ENCODE measurements around the gene C2orf42.
"Not testable (repeated sequence)": the region's sequence is repeated elsewhere in the genome, so short reads cannot be mapped to it uniquely, and the experiment has no call there.

C2orf42 gene

GRCh38 chr2:70190418-70191243 lies at the start of gene C2orf42:
C2orf42 (minus strand) TSS chr2:70191019; CDS start chr2:70181985, 9,034 bp downstream.
- peak; percentile 93 for DNase-seq

- no peak for DNase-seq
These were observed 49.8 kb upstream of the C2orf42 start for GRCh38 chr2:70240599-70240998.

GRCh38 chr2:70233926-70234325 lies 43.1 kb upstream of the C2orf42 start:
- no peak for DNase-seq

GRCh38 chr2:70226781-70227180 lies 36.0 kb upstream of the C2orf42 start:
- no peak for DNase-seq

GRCh38 chr2:70223305-70223704 lies 32.5 kb upstream of the C2orf42 start:
- DNase-seq, result not testable (repeated sequence)

- DNase-seq, result no peak
These were observed 24.2 kb upstream of the C2orf42 start for GRCh38 chr2:70214953-70215549.

GRCh38 chr2:70214365-70214764 lies 23.5 kb upstream of the C2orf42 start:
- DNase-seq, result no peak

GRCh38 chr2:70212298-70212932 lies 21.6 kb upstream of the C2orf42 start:
- DNase-seq, result no peak

GRCh38 chr2:70211595-70211994 lies 20.8 kb upstream of the C2orf42 start:
- DNase-seq, result no peak

GRCh38 chr2:70204452-70204851 lies 13.6 kb upstream of the C2orf42 start:
- no peak for DNase-seq

GRCh38 chr2:70203086-70203485 lies 12.3 kb upstream of the C2orf42 start:
- DNase-seq, result no peak

GRCh38 chr2:70202236-70202806 lies 11.5 kb upstream of the C2orf42 start:
- DNase-seq, result no peak

- DNase-seq, result no peak
These were observed 11.0 kb upstream of the C2orf42 start for GRCh38 chr2:70201831-70202230.

- DNase-seq, result no peak
These were observed 10.5 kb upstream of the C2orf42 start for GRCh38 chr2:70201225-70201768.

- no peak for DNase-seq
These were observed 8.6 kb upstream of the C2orf42 start for GRCh38 chr2:70199320-70199864.

GRCh38 chr2:70192516-70192915 lies 1.7 kb upstream of the C2orf42 start:
- no peak for DNase-seq

GRCh38 chr2:70191244-70191735 lies 471 bp upstream of the C2orf42 start:
- no peak for DNase-seq

- no peak for DNase-seq
These were observed 2.4 kb downstream of the C2orf42 start for GRCh38 chr2:70188460-70188859.

GRCh38 chr2:70187170-70187569 lies 3.6 kb downstream of the C2orf42 start:
- not testable (repeated sequence) for DNase-seq

- DNase-seq, result no peak
These were observed 8.1 kb downstream of the C2orf42 start for GRCh38 chr2:70182689-70183088.

GRCh38 chr2:70181363-70181956 lies 9.4 kb downstream of the C2orf42 start:
- DNase-seq, result no peak

GRCh38 chr2:70173520-70173919 lies 17.3 kb downstream of the C2orf42 start:
- DNase-seq, result no peak

Measured in activated CD4-positive, alpha-beta T cell treated with anti-CD3 and anti-CD28 coated beads, Interleukin-2, amount 50 U/mL, for 1 hour (primary cell).